ENCODE results near the gene RELN.

DNA sequence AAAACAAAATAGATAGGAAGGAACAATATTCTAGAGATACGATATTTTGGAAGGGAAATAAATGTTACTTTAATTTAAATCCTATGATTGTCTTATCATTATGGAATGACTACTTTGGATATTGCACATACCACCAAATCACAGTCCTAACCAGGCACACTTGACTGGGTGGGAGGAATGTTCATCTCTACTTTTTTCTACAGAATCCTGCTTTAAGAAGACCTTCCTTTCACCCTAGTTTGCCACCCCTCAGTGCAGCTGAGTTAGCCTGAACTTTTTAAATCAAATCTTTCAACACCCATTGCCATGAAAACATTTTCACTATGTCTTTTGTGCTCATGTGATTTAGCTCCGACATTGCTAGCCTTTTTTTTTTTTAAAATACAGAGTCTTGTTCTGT is 38.1 kb downstream of the RELN start:
- TF ChIP-seq EP300 (IDR thresholded peaks at IDR 0.05), result no peak
- TF ChIP-seq, protein P1, sequence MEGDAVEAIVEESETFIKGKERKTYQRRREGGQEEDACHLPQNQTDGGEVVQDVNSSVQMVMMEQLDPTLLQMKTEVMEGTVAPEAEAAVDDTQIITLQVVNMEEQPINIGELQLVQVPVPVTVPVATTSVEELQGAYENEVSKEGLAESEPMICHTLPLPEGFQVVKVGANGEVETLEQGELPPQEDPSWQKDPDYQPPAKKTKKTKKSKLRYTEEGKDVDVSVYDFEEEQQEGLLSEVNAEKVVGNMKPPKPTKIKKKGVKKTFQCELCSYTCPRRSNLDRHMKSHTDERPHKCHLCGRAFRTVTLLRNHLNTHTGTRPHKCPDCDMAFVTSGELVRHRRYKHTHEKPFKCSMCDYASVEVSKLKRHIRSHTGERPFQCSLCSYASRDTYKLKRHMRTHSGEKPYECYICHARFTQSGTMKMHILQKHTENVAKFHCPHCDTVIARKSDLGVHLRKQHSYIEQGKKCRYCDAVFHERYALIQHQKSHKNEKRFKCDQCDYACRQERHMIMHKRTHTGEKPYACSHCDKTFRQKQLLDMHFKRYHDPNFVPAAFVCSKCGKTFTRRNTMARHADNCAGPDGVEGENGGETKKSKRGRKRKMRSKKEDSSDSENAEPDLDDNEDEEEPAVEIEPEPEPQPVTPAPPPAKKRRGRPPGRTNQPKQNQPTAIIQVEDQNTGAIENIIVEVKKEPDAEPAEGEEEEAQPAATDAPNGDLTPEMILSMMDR (IDR thresholded peaks at IDR 0.05), result no peak
- TF ChIP-seq POLR2A (IDR thresholded peaks at IDR 0.05; ENCODE audit: low read depth), result no peak
- no peak for TF ChIP-seq POLR2AphosphoS5 (IDR thresholded peaks at IDR 0.05)
